Fibroblast of lung (primary cell): ENCODE data around the gene KIF6. TPM values are rescaled to one million over a fixed set of nuclear protein-coding genes. Genes with fewer than 3 reads are reported as not detected.
A peak's percentile ranks its signal among the peaks of the same experiment; 100 is the strongest.

Source experiments
- DNase-seq, 2 donors: peaks; one replicate each; pipeline versions ENCODE4 v3.0.0 to v3.0.0-alpha.2; 2010; ENCODE audit warnings: low read depth in 2 of 2
- H2AFZ ChIP-seq: 2 replicates; pipeline ENCODE4 v1.5.1; 2012; ENCODE audit warnings: low read length, control low read depth, inconsistent platforms
- H3K27ac ChIP-seq: 2 replicates; pipeline ENCODE4 v1.5.1; 2011; ENCODE audit warnings: low read length, control low read depth; ENCODE audit not compliant: insufficient read depth
- H3K27me3 ChIP-seq: 2 replicates; pipeline ENCODE4 v1.5.1; 2011; ENCODE audit warnings: mild to moderate bottlenecking, low read length; ENCODE audit not compliant: control insufficient read depth, insufficient read depth
- H3K36me3 ChIP-seq: 2 replicates; pipeline ENCODE4 v1.5.1; 2011; ENCODE audit warnings: low read length; ENCODE audit not compliant: control insufficient read depth, insufficient read depth
- H3K4me1 ChIP-seq: 2 replicates; pipeline ENCODE4 v1.5.1; 2011; ENCODE audit warnings: low read length; ENCODE audit not compliant: control insufficient read depth, insufficient read depth; ENCODE audit errors: extremely low read depth
- H3K4me2 ChIP-seq: 2 replicates; pipeline ENCODE4 v1.5.1; 2011; ENCODE audit warnings: low read length, control low read depth; ENCODE audit not compliant: insufficient read depth; ENCODE audit errors: extremely low read depth
- H3K4me3 ChIP-seq, 4 experiments: fragments of 200-600 bp in 1 of 4; sonication (generic) in 1 of 4; replicated peaks in 1 of 4; 2 replicates each; pipeline ENCODE4 v1.5.1; 2011 to 2016; ENCODE audit warnings: low read length in 4 of 4, low read depth in 3 of 4, mild to moderate bottlenecking in 3 of 4, control low read depth in 2 of 4, inconsistent platforms in 1 of 4, mixed read lengths in 1 of 4; ENCODE audit not compliant: insufficient read depth in 1 of 4; ENCODE audit errors: control extremely low read depth in 1 of 4
- H3K79me2 ChIP-seq: 2 replicates; pipeline ENCODE4 v1.5.1; 2012; ENCODE audit warnings: mild to moderate bottlenecking, low read length, inconsistent platforms; ENCODE audit not compliant: control insufficient read depth, insufficient read depth
- H3K9ac ChIP-seq: 2 replicates; pipeline ENCODE4 v1.5.1; 2011; ENCODE audit warnings: mild to moderate bottlenecking, low read length, control low read depth; ENCODE audit not compliant: insufficient read depth
- H3K9me3 ChIP-seq: 2 replicates; pipeline ENCODE4 v1.5.1; 2012; ENCODE audit warnings: low read depth, low read length; ENCODE audit not compliant: control insufficient read depth, insufficient read depth
- H4K20me1 ChIP-seq: 2 replicates; pipeline ENCODE4 v1.5.1; 2011; ENCODE audit warnings: low read length; ENCODE audit not compliant: control insufficient read depth, insufficient read depth; ENCODE audit errors: extremely low read depth
- EZH2 ChIP-seq: IDR thresholded peaks from 2 replicates; pipeline ENCODE4 v1.5.1; 2012; ENCODE audit warnings: low read length, control low read depth, mild to moderate bottlenecking; ENCODE audit errors: missing control alignments
- polyA plus RNA-seq, 2 donors: library from polyadenylated mRNA; depleted of rRNA in 1 of 2; stranded (reverse) in 1 of 2; unstranded in 1 of 2; fragments of >200 nt; gene quantifications; 2 replicates each; pipeline ENCODE4 v1.2.1, GENCODE V29; 2011 to 2012; ENCODE audit warnings: missing spikeins in 1 of 2
- total RNA-seq: library from RNA; depleted of rRNA; stranded (reverse); fragments of >200 nt; gene quantifications from 2 replicates; pipeline ENCODE4 v1.2.1, GENCODE V29; 2014
- TF ChIP-seq, protein P1 (sequence below), 2 donors: IDR thresholded peaks in 1 of 2; conservative IDR thresholded peaks in 1 of 2; 1 replicate in 1 of 2; 2 replicates in 1 of 2; pipeline ENCODE4 v1.5.1; 2011 to 2012; ENCODE audit warnings: low read length in 2 of 2, control low read depth in 1 of 2, inconsistent platforms in 1 of 2, low read depth in 1 of 2, mild to moderate bottlenecking in 1 of 2

Gene KIF6
- total and polyA plus RNA-seq, 2 donors (not counting 1 experiment from before 2014, with no cell fraction given) = 0.24 to 0.83 TPM

DNA sequence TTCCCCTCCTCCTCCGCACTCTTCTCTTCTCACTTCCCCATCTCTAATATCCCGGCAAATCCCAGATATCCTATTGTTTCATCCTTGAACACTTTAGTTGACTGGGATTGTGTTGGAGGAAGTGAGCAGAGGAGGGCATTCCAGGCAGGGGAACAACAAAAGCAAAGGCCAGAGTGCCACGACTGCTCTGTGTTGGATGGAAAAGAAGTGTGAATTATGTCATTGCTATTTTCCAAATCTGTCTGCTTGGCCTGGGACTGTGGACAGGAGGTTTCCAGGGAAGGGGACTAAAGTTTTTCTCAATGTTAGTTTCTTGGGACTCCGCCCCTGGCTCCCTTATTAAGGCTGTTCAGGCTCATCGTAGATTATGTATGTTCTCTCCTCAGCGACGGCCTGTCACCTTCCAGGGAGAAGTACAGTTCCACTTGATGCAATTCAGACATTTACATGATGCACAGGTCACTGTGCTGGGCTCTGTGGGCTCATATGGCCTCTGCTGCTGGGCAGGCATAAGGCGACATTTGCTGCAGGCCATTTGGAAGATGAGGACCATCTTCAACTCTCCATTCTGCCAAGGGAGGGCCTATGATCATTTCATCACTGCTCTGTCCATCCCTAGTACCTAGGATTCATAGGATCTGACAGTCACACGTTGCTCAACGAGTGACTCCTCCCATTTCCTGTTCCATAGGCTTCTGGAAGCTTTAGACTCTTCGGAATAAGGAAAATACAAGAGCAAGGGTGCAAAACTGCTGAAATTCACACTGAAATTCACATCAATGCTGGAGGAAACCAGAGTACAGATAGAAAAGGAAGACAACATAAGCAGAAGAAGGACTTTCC, 303.6 kb downstream of the KIF6 start:
- no peak overlapping the region for H2AFZ ChIP-seq
- no peaks in the 10 kb centered on the region for H3K79me2 ChIP-seq
- no peaks in the 10 kb centered on the region for H4K20me1 ChIP-seq
- no peak for TF ChIP-seq EZH2
- TF ChIP-seq, protein P1, sequence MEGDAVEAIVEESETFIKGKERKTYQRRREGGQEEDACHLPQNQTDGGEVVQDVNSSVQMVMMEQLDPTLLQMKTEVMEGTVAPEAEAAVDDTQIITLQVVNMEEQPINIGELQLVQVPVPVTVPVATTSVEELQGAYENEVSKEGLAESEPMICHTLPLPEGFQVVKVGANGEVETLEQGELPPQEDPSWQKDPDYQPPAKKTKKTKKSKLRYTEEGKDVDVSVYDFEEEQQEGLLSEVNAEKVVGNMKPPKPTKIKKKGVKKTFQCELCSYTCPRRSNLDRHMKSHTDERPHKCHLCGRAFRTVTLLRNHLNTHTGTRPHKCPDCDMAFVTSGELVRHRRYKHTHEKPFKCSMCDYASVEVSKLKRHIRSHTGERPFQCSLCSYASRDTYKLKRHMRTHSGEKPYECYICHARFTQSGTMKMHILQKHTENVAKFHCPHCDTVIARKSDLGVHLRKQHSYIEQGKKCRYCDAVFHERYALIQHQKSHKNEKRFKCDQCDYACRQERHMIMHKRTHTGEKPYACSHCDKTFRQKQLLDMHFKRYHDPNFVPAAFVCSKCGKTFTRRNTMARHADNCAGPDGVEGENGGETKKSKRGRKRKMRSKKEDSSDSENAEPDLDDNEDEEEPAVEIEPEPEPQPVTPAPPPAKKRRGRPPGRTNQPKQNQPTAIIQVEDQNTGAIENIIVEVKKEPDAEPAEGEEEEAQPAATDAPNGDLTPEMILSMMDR (conservative IDR thresholded peaks at IDR 0.05 in 1 of 2, IDR thresholded peaks at IDR 0.05 in 1 of 2; ENCODE audit: low read depth in 1 of 2, low read length in 2 of 2) = no peak
- DNase-seq = no peak
- no peaks in the 10 kb centered on the region for H3K36me3 ChIP-seq
- H3K4me3 ChIP-seq = no peak overlapping the region
- H3K27me3 ChIP-seq = no peaks in the 10 kb centered on the region
- no peak overlapping the region for H3K4me2 ChIP-seq
- H3K27ac ChIP-seq = no peak overlapping the region
- H3K9me3 ChIP-seq = no peaks in the 10 kb centered on the region
- H3K4me1 ChIP-seq = no peaks in the 10 kb centered on the region
- no peak overlapping the region for H3K9ac ChIP-seq

DNA sequence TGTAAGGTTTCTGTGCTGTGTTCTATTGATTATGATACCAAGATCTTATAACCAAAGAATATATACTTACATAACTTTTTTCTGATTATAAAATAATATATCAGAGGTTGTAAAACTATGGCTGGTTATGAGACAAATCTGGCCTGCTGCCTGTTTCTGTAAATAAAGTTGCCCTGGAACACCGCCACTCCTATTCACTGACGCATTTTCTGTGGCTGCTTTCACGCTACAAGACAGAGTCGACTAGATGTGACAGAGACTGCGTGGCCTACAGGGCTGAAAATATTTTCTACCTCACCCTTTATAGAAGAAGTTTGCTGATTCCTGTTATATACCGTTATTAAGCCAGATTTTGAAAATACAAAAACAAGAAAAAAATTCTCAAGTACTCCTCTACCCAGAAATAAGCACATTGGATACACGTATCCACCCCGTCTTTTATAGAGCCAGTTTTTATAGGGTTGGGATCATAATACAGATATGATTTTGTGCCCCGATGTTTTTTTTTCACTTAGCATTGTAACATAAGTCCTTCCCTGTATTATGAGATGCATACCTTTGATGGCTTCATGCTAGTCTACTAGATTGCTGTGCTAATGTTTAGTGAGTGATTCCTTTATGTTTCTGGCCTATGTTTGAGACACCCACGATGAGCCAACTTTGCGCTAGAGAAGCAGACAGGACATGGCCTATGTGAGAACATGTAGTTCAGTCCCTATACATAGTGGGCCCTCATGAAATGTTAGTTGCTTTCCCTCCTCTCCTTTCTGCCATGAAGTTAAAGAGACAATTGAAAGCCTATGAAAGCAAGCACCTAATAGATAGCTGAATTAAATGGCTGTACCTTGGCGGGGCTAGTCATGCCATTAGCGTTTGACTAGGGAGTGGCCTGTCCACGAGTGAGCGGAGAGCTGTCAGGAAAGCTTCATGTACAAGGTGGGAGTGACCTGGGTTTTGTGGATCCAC, 304.6 kb downstream of the KIF6 start:
- H3K4me3 ChIP-seq = no peak overlapping the region
- no peak overlapping the region for H3K4me2 ChIP-seq
- peak; percentile 47 to 51 for DNase-seq
- H3K9me3 ChIP-seq = no peaks in the 10 kb centered on the region
- no peak for TF ChIP-seq EZH2
- TF ChIP-seq, protein P1 (conservative IDR thresholded peaks at IDR 0.05 in 1 of 2, IDR thresholded peaks at IDR 0.05 in 1 of 2; ENCODE audit: low read depth in 1 of 2, low read length in 2 of 2) = no peak
- no peaks in the 10 kb centered on the region for H3K36me3 ChIP-seq
- no peak overlapping the region for H3K27ac ChIP-seq
- no peak overlapping the region for H3K9ac ChIP-seq
- no peaks in the 10 kb centered on the region for H3K27me3 ChIP-seq
- H3K4me1 ChIP-seq = no peaks in the 10 kb centered on the region
- H4K20me1 ChIP-seq = no peaks in the 10 kb centered on the region
- no peaks in the 10 kb centered on the region for H3K79me2 ChIP-seq
- no peak overlapping the region for H2AFZ ChIP-seq

DNA sequence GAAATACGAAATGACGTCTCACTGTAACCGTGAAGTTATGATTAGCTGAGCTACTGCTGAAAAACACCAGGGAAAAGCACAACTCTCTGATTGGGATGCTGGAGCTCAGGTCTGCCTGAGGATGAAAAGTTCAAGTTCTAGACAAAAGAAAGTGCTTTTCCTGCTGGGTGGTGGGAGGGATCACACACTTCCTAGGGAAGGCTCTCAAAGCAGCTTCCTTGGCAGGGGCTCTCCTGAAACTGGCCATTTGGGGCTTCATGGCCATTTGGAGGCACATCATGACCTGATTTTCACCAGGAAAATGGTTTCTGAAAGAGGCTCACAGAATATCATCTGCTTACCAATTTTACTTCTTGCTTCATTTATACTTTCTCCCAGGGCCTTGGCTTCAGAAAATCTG, 305.6 kb downstream of the KIF6 start:
- H3K36me3 ChIP-seq = no peaks in the 10 kb centered on the region
- no peak overlapping the region for H3K4me3 ChIP-seq
- H3K9ac ChIP-seq = no peak overlapping the region
- H2AFZ ChIP-seq = no peak overlapping the region
- H3K4me2 ChIP-seq = no peak overlapping the region
- no peaks in the 10 kb centered on the region for H4K20me1 ChIP-seq
- no peaks in the 10 kb centered on the region for H3K4me1 ChIP-seq
- DNase-seq = no peak
- H3K27ac ChIP-seq = no peak overlapping the region
- H3K9me3 ChIP-seq = no peaks in the 10 kb centered on the region
- TF ChIP-seq EZH2 = no peak
- TF ChIP-seq, protein P1 (conservative IDR thresholded peaks at IDR 0.05 in 1 of 2, IDR thresholded peaks at IDR 0.05 in 1 of 2; ENCODE audit: low read depth in 1 of 2, low read length in 2 of 2) = no peak
- H3K79me2 ChIP-seq = no peaks in the 10 kb centered on the region
- H3K27me3 ChIP-seq = no peaks in the 10 kb centered on the region
